GM21825 (cell line): ENCODE data around the gene UPK1B.
"Not testable (repeated sequence)": the region's sequence is repeated elsewhere in the genome, so short reads cannot be mapped to it uniquely, and the experiment has no call there.

Experiments used
- ATAC-seq: cut with Tn5 transposase; IDR thresholded peaks from one replicate; pipeline ENCODE4 v1.9.1; 2021; ENCODE audit warnings: mild to moderate bottlenecking, moderate library complexity; ENCODE audit not compliant: unreplicated experiment

The UPK1B gene

GRCh38 chr3:119221779-119222320 is 48.5 kb downstream of the UPK1B start:
- no peak for ATAC-seq

- no peak for ATAC-seq
Measured at GRCh38 chr3:119222391-119222790, 49.0 kb downstream of the UPK1B start.

GRCh38 chr3:119223511-119223910 is 50.1 kb downstream of the UPK1B start:
- no peak for ATAC-seq

- ATAC-seq = no peak
Measured at GRCh38 chr3:119225121-119225520, 51.7 kb downstream of the UPK1B start.

- no peak for ATAC-seq
Measured at GRCh38 chr3:119227070-119227850, 53.9 kb downstream of the UPK1B start.

GRCh38 chr3:119228373-119229145 is 55.2 kb downstream of the UPK1B start:
- no peak for ATAC-seq

- ATAC-seq = no peak
Measured at GRCh38 chr3:119229190-119229589, 55.8 kb downstream of the UPK1B start.

GRCh38 chr3:119230071-119230470 is 56.7 kb downstream of the UPK1B start:
- ATAC-seq = no peak

- ATAC-seq = no peak
Measured at GRCh38 chr3:119230745-119231144, 57.3 kb downstream of the UPK1B start.

GRCh38 chr3:119234610-119235009 is 61.2 kb downstream of the UPK1B start:
- no peak for ATAC-seq

GRCh38 chr3:119235151-119235550 is 61.8 kb downstream of the UPK1B start:
- no peak for ATAC-seq

GRCh38 chr3:119236756-119237155 is 63.4 kb downstream of the UPK1B start:
- no peak for ATAC-seq

- no peak for ATAC-seq
Measured at GRCh38 chr3:119237299-119237698, 63.9 kb downstream of the UPK1B start.

GRCh38 chr3:119238363-119238762 is 65.0 kb downstream of the UPK1B start:
- ATAC-seq = no peak

GRCh38 chr3:119239206-119239820 is 65.9 kb downstream of the UPK1B start:
- ATAC-seq = no peak

GRCh38 chr3:119240101-119240590 is 66.7 kb downstream of the UPK1B start:
- ATAC-seq = peak; percentile 2

- ATAC-seq = peak; percentile 88
Measured at GRCh38 chr3:119240591-119241434, 67.4 kb downstream of the UPK1B start, which contains the start of gene B4GALT4. TSS of gene B4GALT4 (minus strand) at chr3:119240878. CDS start at chr3:119230099, 10,779 bp downstream.

GRCh38 chr3:119242387-119243057 is 69.1 kb downstream of the UPK1B start:
- ATAC-seq = not testable (repeated sequence)

- not testable (repeated sequence) for ATAC-seq
Measured at GRCh38 chr3:119243058-119243529, 69.7 kb downstream of the UPK1B start.
